Testis (tissue), 3 donors: ENCODE results near the gene TFB1M. TPM values are rescaled to one million over a fixed set of nuclear protein-coding genes. Genes with fewer than 3 reads are reported as not detected.
"Not testable (repeated sequence)": the region's sequence is repeated elsewhere in the genome, so short reads cannot be mapped to it uniquely, and the experiment has no call there.

ENCODE experiments used
- DNase-seq: peaks from one replicate; pipeline ENCODE4 v3.0.0-alpha.2; 2019
- H3K27ac ChIP-seq, 2 donors: fragments of 200-600 bp; sonication (generic); one replicate each; pipeline ENCODE4 v1.5.1; 2019
- H3K27me3 ChIP-seq: fragments of 200-600 bp; sonication (generic); one replicate; pipeline ENCODE4 v1.5.1; 2019
- H3K36me3 ChIP-seq: fragments of 200-600 bp; sonication (generic); one replicate; pipeline ENCODE4 v1.5.1; 2017; ENCODE audit warnings: low read depth; ENCODE audit errors: missing control alignments
- H3K4me1 ChIP-seq: fragments of 200-600 bp; sonication (generic); one replicate; pipeline ENCODE4 v1.5.1; 2019
- H3K4me3 ChIP-seq, 2 donors: fragments of 200-600 bp; sonication (generic); one replicate each; pipeline ENCODE4 v1.5.1; 2017 to 2019
- H3K9me3 ChIP-seq: fragments of 200-600 bp; sonication (generic); one replicate; pipeline ENCODE4 v1.5.1; 2017
- POLR2A ChIP-seq: fragments of 450-650 bp; IDR thresholded peaks from one replicate; pipeline ENCODE4 v1.6.1; 2017; ENCODE audit warnings: antibody characterized with exemption, mild to moderate bottlenecking, moderate library complexity
- WGBS, 2 donors: methylation state at CpG; one replicate each; pipeline ENCODE4 v1.1.5; 2018; 5-methylcytosine and 5-hydroxymethylcytosine counted together
- intact Hi-C: fragments of 100-400 bp; cut with DNase I; formaldehyde crosslinking; loops from one replicate; pipeline ENCODE4 v1.15.1; 2023; ENCODE audit warnings: low total_unique reads
- polyA plus RNA-seq: library from polyadenylated mRNA; stranded (reverse); fragments of 350-450 nt; fragmentation: Illumina TruSeq; extraction: RNeasy Lipid Tissue Mini Kit (QIAGEN cat#74804); gene quantifications from one replicate; pipeline ENCODE4 v1.2.3, GENCODE V29; 2014; ENCODE audit warnings: low read depth, low replicate concordance; ENCODE audit not compliant: insufficient read depth
- total RNA-seq, 2 donors: library from RNA; depleted of rRNA; stranded (reverse); fragments of >200 nt; gene quantifications; one replicate each; pipeline ENCODE4 v1.2.3, GENCODE V29; 2016
- TF ChIP-seq, protein P1 (sequence below), 3 experiments: fragments of 450-650 bp in 2 of 3; fragments of 200-600 bp in 1 of 3; sonication (generic) in 1 of 3; IDR thresholded peaks; one replicate each; pipeline ENCODE4 v1.5.1; 2016 to 2019; ENCODE audit warnings: antibody characterized with exemption in 3 of 3, mild to moderate bottlenecking in 2 of 3, moderate library complexity in 1 of 3

Gene TFB1M
- total and polyA plus RNA-seq, 3 donors from 2014 or later, result 32.2 to 47.1 (median 36.1) TPM

DNA sequence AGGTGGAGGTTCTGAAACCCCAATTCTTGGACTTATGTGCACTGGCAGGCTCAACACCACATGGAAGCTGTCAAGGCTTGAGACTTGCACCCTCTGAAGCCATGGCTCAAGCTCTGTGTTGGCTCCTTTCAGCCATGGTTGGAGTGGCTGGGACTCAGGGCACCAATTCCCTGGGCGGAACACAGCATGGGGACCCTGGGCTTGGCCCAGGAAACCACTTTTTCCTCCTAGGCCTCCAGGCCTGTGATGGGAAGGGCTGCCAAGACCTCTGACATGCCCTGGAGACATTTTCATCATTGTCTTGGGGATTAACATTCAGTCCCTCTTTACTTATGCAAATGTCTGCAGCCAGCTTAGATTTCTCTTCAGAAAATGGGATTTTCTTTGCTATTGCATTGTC is 76.7 kb downstream of the TFB1M start:
- no peaks in the 10 kb centered on the region for H3K4me1 ChIP-seq
- H3K4me3 ChIP-seq, result no peak overlapping the region

DNA sequence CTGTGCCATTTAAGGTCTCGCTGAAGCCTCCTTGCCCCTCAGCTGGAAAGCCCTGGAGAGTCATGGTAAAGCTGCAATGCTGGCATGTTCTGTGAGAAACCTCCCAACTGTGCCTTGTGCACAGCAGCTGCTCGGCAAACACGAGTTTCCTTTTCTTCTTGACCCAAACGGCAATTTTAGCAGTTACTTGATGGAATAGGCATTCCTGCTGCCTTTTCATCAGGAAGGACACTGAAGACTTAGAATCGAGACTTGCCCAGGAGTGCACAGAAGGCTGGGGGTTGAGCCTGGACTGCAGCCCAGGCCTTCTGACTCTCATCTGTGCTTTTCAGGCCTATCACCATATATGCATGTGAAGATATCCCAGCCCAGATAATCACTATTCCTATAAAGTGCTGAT is 79.2 kb downstream of the TFB1M start:
- Histone ChIP-seq H3K27ac (no peak overlapping the region), H3K4me1 (no peaks in the 10 kb centered on the region), H3K27me3 (no peaks in the 10 kb centered on the region), H3K4me3 (no peak overlapping the region), H3K9me3 (no peaks in the 10 kb centered on the region), H3K36me3 (no peaks in the 10 kb centered on the region)
- no peak for TF ChIP-seq POLR2A
- TF ChIP-seq, protein P1, sequence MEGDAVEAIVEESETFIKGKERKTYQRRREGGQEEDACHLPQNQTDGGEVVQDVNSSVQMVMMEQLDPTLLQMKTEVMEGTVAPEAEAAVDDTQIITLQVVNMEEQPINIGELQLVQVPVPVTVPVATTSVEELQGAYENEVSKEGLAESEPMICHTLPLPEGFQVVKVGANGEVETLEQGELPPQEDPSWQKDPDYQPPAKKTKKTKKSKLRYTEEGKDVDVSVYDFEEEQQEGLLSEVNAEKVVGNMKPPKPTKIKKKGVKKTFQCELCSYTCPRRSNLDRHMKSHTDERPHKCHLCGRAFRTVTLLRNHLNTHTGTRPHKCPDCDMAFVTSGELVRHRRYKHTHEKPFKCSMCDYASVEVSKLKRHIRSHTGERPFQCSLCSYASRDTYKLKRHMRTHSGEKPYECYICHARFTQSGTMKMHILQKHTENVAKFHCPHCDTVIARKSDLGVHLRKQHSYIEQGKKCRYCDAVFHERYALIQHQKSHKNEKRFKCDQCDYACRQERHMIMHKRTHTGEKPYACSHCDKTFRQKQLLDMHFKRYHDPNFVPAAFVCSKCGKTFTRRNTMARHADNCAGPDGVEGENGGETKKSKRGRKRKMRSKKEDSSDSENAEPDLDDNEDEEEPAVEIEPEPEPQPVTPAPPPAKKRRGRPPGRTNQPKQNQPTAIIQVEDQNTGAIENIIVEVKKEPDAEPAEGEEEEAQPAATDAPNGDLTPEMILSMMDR (IDR thresholded peaks at IDR 0.05), result no peak
- intact Hi-C loops, result no loop called here
- no peak for DNase-seq
- WGBS, 2 donors, result 63% methylated on average over 5 of the region's 5 CpGs

More for the DNA sequence above, 76.7 kb downstream of the TFB1M start:
- H3K27ac ChIP-seq, result no peak overlapping the region
- H3K27me3 ChIP-seq, result no peaks in the 10 kb centered on the region
- no peaks in the 10 kb centered on the region for H3K9me3 ChIP-seq
- DNase-seq, result no peak
- H3K36me3 ChIP-seq, result no peaks in the 10 kb centered on the region
- intact Hi-C loops, result no loop called here
- 100% methylated on average over 1 of the region's 1 CpG; no CpG with 5 or more reads in 1 of the 2 donors for WGBS, 2 donors
- no peak for TF ChIP-seq POLR2A
- TF ChIP-seq, protein P1 (IDR thresholded peaks at IDR 0.05), result no peak

DNA sequence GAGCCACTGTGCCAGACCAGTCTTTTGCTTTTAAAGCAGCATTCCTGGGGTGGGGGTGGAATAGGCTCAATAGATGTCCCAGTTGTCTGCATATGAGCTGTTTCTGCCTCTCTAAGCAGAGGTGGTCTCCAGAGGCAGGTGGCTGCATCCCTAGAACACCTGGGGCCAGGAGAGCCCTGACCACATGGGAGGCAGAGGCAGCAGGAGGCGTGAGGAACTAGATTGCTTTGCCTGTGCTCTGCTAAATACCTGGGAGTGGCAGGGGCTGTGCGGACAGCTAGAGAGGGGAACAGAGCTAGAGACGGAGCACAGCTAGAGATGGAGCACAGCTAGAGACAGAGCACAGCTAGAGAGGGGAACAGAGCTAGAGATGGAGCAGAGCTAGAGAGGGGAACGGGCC is 79.6 kb downstream of the TFB1M start:
- Histone ChIP-seq H3K4me3 (no peak overlapping the region), H3K9me3 (no peaks in the 10 kb centered on the region), H3K27me3 (no peaks in the 10 kb centered on the region), H3K27ac (no peak overlapping the region), H3K4me1 (no peaks in the 10 kb centered on the region), H3K36me3 (no peaks in the 10 kb centered on the region)
- DNase-seq, result no peak
- intact Hi-C loops, result no loop called here
- 84 to 93% methylated on average over 4 of the region's 4 CpGs for WGBS, 2 donors
- TF ChIP-seq, protein P1 (IDR thresholded peaks at IDR 0.05), result no peak
- no peak for TF ChIP-seq POLR2A

DNA sequence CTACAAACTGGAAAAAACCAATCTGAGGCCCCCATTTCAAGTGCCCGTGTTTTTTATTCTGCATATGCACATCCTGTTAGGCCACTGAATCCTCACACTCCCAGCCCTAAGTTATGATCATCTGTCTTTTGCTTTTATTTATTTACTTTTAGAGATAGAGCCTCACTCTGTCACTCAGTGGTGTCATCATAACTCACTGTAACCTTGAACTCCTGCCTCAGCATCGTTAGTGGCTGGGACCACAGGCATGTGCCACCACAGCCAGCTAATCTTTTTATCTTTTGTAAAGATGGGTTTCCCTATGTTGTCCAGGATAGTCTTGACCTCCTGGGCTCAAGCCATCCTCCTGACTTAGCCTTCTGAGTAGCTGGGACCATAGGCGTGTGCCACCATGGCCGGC is 80.1 kb downstream of the TFB1M start:
- intact Hi-C loops, result no loop called here
- TF ChIP-seq POLR2A, result no peak
- TF ChIP-seq, protein P1 (IDR thresholded peaks at IDR 0.05), result no peak
- no peaks in the 10 kb centered on the region for H3K4me1 ChIP-seq
- no peak for DNase-seq
- WGBS, 2 donors, result 76 to 93% methylated on average over 3 to 4 of the region's 4 CpGs
- H3K27ac ChIP-seq, result no peak overlapping the region
- H3K27me3 ChIP-seq, result no peaks in the 10 kb centered on the region
- H3K36me3 ChIP-seq, result no peaks in the 10 kb centered on the region
- no peak overlapping the region for H3K4me3 ChIP-seq
- H3K9me3 ChIP-seq, result no peaks in the 10 kb centered on the region

DNA sequence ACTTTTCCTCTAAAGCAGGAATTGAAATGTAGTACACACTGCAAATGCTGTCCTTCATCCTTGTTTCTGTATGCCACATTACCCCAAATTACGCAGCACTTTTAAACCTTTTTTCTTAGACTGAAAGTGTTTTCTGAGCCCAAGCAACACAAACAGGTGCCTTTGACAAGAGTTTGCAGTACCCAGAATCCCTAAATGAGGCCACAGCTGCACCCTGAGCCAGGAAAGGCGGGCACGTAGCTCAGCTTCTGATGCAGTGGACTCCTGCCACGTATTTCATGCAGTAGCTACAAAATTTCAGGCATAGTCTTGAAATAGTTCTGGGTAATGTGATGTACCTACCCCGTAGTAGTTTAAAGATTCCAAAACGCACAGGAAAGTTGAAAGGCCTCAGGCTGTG is 81.4 kb downstream of the TFB1M start:
- no peak for TF ChIP-seq POLR2A
- TF ChIP-seq, protein P1 (IDR thresholded peaks at IDR 0.05), result no peak
- no peaks in the 10 kb centered on the region for H3K4me1 ChIP-seq
- WGBS, 2 donors, result 79 to 80% methylated on average over 6 of the region's 6 CpGs
- H3K4me3 ChIP-seq, result no peak overlapping the region
- intact Hi-C loops, result no loop called here
- no peaks in the 10 kb centered on the region for H3K27me3 ChIP-seq
- no peak overlapping the region for H3K27ac ChIP-seq
- no peaks in the 10 kb centered on the region for H3K36me3 ChIP-seq
- H3K9me3 ChIP-seq, result no peaks in the 10 kb centered on the region
- no peak for DNase-seq

DNA sequence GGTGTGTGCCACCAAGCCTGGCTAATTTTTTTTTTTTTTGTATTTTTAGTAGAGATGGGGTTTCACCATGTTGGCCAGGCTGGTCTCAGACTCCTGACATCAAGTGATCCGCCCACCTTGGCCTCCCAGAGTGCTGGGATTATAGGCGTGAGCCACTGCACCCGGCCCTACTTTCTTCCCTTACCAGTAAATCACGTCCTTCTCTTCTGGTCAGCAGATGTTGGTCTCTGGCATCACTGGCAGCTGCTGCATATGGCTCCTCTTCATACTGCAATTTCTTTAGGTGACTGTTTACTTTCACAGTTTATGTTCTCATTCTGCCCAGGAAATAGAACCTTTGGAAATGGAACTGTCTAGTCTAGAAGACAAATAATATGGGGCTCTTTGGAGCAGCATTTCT is 83.3 kb downstream of the TFB1M start:
- not testable (repeated sequence) for H3K27ac ChIP-seq
- 78 to 94% methylated on average over 4 of the region's 4 CpGs for WGBS, 2 donors

More for the DNA sequence above, 83.3 kb downstream of the TFB1M start:
- H3K4me3 ChIP-seq, H3K27me3 ChIP-seq, DNase-seq, H3K9me3 ChIP-seq, H3K36me3 ChIP-seq, H3K4me1 ChIP-seq, intact Hi-C loops: not testable (repeated sequence)
